Activated naive CD8-positive, alpha-beta T cell treated with anti-CD3 and anti-CD28 coated beads, Interleukin-2, amount 10 ng/mL, durations not matched to agents 7 days and 5 days (primary cell): ENCODE results near the gene KRTAP4-6. TPM values are rescaled to one million over a fixed set of nuclear protein-coding genes. Genes with fewer than 3 reads are reported as not detected.
A peak's percentile ranks its signal among the peaks of the same experiment; 100 is the strongest.
"Not testable (repeated sequence)": the region's sequence is repeated elsewhere in the genome, so short reads cannot be mapped to it uniquely, and the experiment has no call there.

Experiments
- ATAC-seq: fragments of 150-1000 bp; cut with Tn5 transposase; one replicate; pipeline ENCODE4 v1.10.0; 2021; ENCODE audit warnings: low read depth, moderate library complexity
- POLR2A ChIA-PET: fragments of 350-600 bp; sonication (Branson Sonifier 250); formaldehyde crosslinking; loops from one replicate; lab custom pipeline; 2021; ENCODE audit warnings: antibody characterized with exemption; lab: Charles Lee
- DNase-seq: peaks from one replicate; pipeline ENCODE4 v3.0.0; 2021
- H3K27ac Mint-ChIP-seq: one replicate; pipeline ENCODE4 v1.8.0; 2022; ENCODE audit warnings: mild to moderate bottlenecking, mixed read lengths
- H3K27me3 Mint-ChIP-seq: one replicate; pipeline ENCODE4 v1.8.0; 2022; ENCODE audit warnings: mild to moderate bottlenecking, moderate library complexity, mixed read lengths
- H3K36me3 Mint-ChIP-seq: one replicate; pipeline ENCODE4 v1.8.0; 2021; ENCODE audit warnings: mild to moderate bottlenecking, mixed read lengths
- H3K4me1 Mint-ChIP-seq: one replicate; pipeline ENCODE4 v1.8.0; 2021; ENCODE audit warnings: mixed read lengths
- H3K4me3 Mint-ChIP-seq: one replicate; pipeline ENCODE4 v1.8.0; 2022; ENCODE audit warnings: mild to moderate bottlenecking, moderate library complexity, mixed read lengths
- H3K9me3 Mint-ChIP-seq: one replicate; pipeline ENCODE4 v1.8.0; 2021; ENCODE audit warnings: mixed read lengths
- total RNA-seq, 2 experiments: library from RNA; stranded (reverse); gene quantifications; one replicate each; pipeline ENCODE4 v1.2.3, GENCODE V29; 2021

KRTAP4-6 gene
- total RNA-seq, 2 experiments from 2014 or later = not detected

GRCh38 chr17:41131979-41132378 lies 8.4 kb downstream of the KRTAP4-6 start:
- ATAC-seq (no peak), DNase-seq (no peak)
- Mint-ChIP-seq H3K27ac (no peak overlapping the region), H3K9me3 (no peaks in the 10 kb centered on the region), H3K4me3 (no peak overlapping the region), H3K4me1 (peaks cover 5% of the 10 kb centered on the region), H3K27me3 (peaks cover 2% of the 10 kb centered on the region), H3K36me3 (no peaks in the 10 kb centered on the region)
- POLR2A ChIA-PET = no interaction called here

- POLR2A ChIA-PET = no interaction called here
- peaks cover 2% of the 10 kb centered on the region for H3K27me3 Mint-ChIP-seq
- peaks cover 2% of the 10 kb centered on the region for H3K9me3 Mint-ChIP-seq
- H3K4me1 Mint-ChIP-seq = peaks cover 10% of the 10 kb centered on the region
- no peak for ATAC-seq
- DNase-seq = no peak
- no peak overlapping the region for H3K27ac Mint-ChIP-seq
- H3K4me3 Mint-ChIP-seq = no peak overlapping the region
- H3K36me3 Mint-ChIP-seq = no peaks in the 10 kb centered on the region
Observed at GRCh38 chr17:41127371-41127770, 13.0 kb downstream of the KRTAP4-6 start.

GRCh38 chr17:41126412-41126811 lies 13.9 kb downstream of the KRTAP4-6 start:
- Mint-ChIP-seq H3K27me3 (peaks cover 2% of the 10 kb centered on the region), H3K36me3 (no peaks in the 10 kb centered on the region), H3K27ac (no peak overlapping the region), H3K4me3 (no peak overlapping the region), H3K4me1 (peaks cover 10% of the 10 kb centered on the region), H3K9me3 (peaks cover 2% of the 10 kb centered on the region)
- no peak for ATAC-seq
- DNase-seq = no peak
- POLR2A ChIA-PET = interaction anchor here (0.6 kb wide), 1 partner anchor 564 kb away, joined by 3 read pairs; no protein-coding TSS in a partner anchor

GRCh38 chr17:41125064-41125463 lies 15.3 kb downstream of the KRTAP4-6 start:
- POLR2A ChIA-PET = no interaction called here
- Mint-ChIP-seq H3K9me3 (peaks cover 4% of the 10 kb centered on the region), H3K27ac (no peak overlapping the region), H3K4me1 (peaks cover 13% of the 10 kb centered on the region), H3K27me3 (peaks cover 2% of the 10 kb centered on the region), H3K4me3 (no peak overlapping the region), H3K36me3 (peaks cover 1% of the 10 kb centered on the region)
- ATAC-seq (no peak), DNase-seq (no peak)

GRCh38 chr17:41123991-41124371 lies 16.4 kb downstream of the KRTAP4-6 start, which contains the start of gene KRTAP4-12:
KRTAP4-12 (minus strand) TSS chr17:41124182; CDS start chr17:41124122, 60 bp downstream.
- H3K27ac Mint-ChIP-seq = peak within 1 kb of the TSS; percentile 8
- peaks cover 16% of the 10 kb centered on the region for H3K4me1 Mint-ChIP-seq
- H3K27me3 Mint-ChIP-seq, H3K36me3 Mint-ChIP-seq, H3K4me3 Mint-ChIP-seq, DNase-seq, POLR2A ChIA-PET, ATAC-seq, H3K9me3 Mint-ChIP-seq: not testable (repeated sequence)

GRCh38 chr17:41123292-41123990 lies 16.9 kb downstream of the KRTAP4-6 start:
- H3K4me3 Mint-ChIP-seq, H3K36me3 Mint-ChIP-seq, H3K9me3 Mint-ChIP-seq, H3K27me3 Mint-ChIP-seq, POLR2A ChIA-PET, ATAC-seq, DNase-seq: not testable (repeated sequence)
- peak overlapping the region; percentile 8 for H3K27ac Mint-ChIP-seq
- peaks cover 16% of the 10 kb centered on the region for H3K4me1 Mint-ChIP-seq

- Mint-ChIP-seq H3K27ac (no peak overlapping the region), H3K9me3 (peaks cover 6% of the 10 kb centered on the region), H3K27me3 (peaks cover 2% of the 10 kb centered on the region), H3K36me3 (peaks cover 1% of the 10 kb centered on the region), H3K4me3 (no peak overlapping the region), H3K4me1 (peaks cover 16% of the 10 kb centered on the region)
- ATAC-seq (no peak), DNase-seq (no peak)
- POLR2A ChIA-PET = no interaction called here
Observed at GRCh38 chr17:41121742-41122141, 18.6 kb downstream of the KRTAP4-6 start.

GRCh38 chr17:41119696-41120690 lies 20.4 kb downstream of the KRTAP4-6 start:
- H3K27me3 Mint-ChIP-seq, H3K9me3 Mint-ChIP-seq, POLR2A ChIA-PET, H3K36me3 Mint-ChIP-seq, DNase-seq, ATAC-seq: not testable (repeated sequence)
- Mint-ChIP-seq H3K27ac (peak overlapping the region; percentile 61), H3K4me1 (peaks cover 15% of the 10 kb centered on the region), H3K4me3 (peak overlapping the region; percentile 58)

GRCh38 chr17:41118721-41119120 lies 21.6 kb downstream of the KRTAP4-6 start:
- ATAC-seq = no peak
- Mint-ChIP-seq H3K27ac (no peak overlapping the region), H3K36me3 (peaks cover 1% of the 10 kb centered on the region), H3K27me3 (peaks cover 2% of the 10 kb centered on the region), H3K4me1 (peaks cover 13% of the 10 kb centered on the region), H3K4me3 (no peak overlapping the region), H3K9me3 (peaks cover 3% of the 10 kb centered on the region)
- no peak for DNase-seq
- POLR2A ChIA-PET = no interaction called here

GRCh38 chr17:41117846-41118386 lies 22.4 kb downstream of the KRTAP4-6 start, which contains the start of gene KRTAP4-11:
KRTAP4-11 (minus strand) TSS chr17:41118373; CDS start chr17:41118315, 58 bp downstream.
- H3K4me1 Mint-ChIP-seq, H3K27ac Mint-ChIP-seq, DNase-seq, H3K9me3 Mint-ChIP-seq, H3K27me3 Mint-ChIP-seq, POLR2A ChIA-PET, ATAC-seq, H3K4me3 Mint-ChIP-seq, H3K36me3 Mint-ChIP-seq: not testable (repeated sequence)

- Mint-ChIP-seq H3K27ac (no peak overlapping the region), H3K4me1 (peaks cover 8% of the 10 kb centered on the region), H3K4me3 (no peak overlapping the region), H3K9me3 (peaks cover 3% of the 10 kb centered on the region), H3K27me3 (peaks cover 4% of the 10 kb centered on the region), H3K36me3 (peaks cover 1% of the 10 kb centered on the region)
- ATAC-seq = no peak
- POLR2A ChIA-PET = no interaction called here
- no peak for DNase-seq
Observed at GRCh38 chr17:41116297-41116696, 24.0 kb downstream of the KRTAP4-6 start.

- POLR2A ChIA-PET = no interaction called here
- Mint-ChIP-seq H3K36me3 (no peaks in the 10 kb centered on the region), H3K4me1 (peaks cover 9% of the 10 kb centered on the region), H3K27ac (no peak overlapping the region), H3K4me3 (no peak overlapping the region), H3K9me3 (peaks cover 5% of the 10 kb centered on the region), H3K27me3 (peaks cover 4% of the 10 kb centered on the region)
- DNase-seq (no peak), ATAC-seq (no peak)
Observed at GRCh38 chr17:41111151-41111885, 29.0 kb downstream of the KRTAP4-6 start.
